DMS79 treated with DMSO at 0.1 percent for 48 hours (cell line): ENCODE results near the gene GALNT7.

Source experiments
- DNase-seq: peaks from one replicate; lab custom pipeline; 2025; lab: John Stamatoyannopoulos, UW

GALNT7 gene

DNA sequence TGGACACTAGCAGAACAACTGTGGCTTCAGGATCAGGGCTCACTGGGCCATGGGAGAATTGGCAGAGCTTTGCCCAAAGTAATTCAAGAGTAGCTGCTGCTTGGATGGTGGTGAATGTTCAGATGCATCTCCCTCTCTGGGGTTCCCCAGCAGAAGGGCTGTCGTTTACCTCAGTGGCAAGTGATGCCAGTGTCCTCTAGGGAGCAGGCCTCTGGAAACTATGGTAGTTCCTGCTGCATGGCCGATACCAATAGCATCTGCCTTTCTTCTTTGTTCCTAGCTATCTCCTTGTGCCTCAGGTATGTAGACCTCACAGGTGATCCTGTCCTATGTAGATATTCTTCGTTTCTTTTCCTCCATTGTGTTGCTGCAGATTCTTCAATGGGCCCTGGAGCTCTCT is 139.2 kb downstream of the GALNT7 start:
- no peak for DNase-seq

- no peak for DNase-seq
Observed at GRCh38 chr4:173311368-173311767, 142.8 kb downstream of the GALNT7 start.

DNA sequence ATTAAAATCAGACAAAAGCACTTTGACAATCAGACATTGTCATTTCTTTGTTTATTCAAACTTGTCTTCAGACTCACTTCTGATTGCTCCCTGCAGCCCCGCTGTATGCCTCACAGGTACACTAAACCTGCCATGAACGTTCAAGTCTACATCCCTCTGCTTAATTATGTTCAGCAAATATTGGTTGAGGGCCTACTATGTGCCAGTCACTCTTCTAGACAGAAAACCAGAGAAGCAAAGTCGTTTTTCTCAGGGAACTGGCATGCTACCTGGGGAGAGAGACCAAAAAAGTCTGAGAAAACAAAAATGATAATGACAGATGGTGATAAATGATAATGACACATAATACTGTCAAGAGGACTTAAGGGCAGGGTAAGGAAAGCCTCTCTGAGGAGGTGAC is 146.1 kb downstream of the GALNT7 start:
- DNase-seq: no peak

DNA sequence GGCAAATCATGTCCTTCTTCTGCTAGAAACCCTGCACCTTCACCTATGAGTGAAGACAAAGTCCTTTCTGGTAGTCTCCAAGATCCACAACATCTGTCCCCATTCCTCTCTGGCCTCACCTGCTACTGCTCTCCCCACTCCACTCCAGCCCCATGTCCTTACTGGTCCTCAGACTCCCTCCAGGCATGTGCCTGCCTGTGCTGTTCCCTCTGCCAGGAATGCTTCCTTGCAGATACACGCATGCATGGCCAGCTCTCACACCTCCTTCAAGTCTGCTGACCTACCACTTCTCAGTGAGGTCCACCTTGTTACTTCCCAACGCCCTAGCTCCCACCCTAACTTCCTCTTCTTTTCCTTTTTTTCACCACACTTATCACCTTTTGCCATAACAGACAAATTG is 147.4 kb downstream of the GALNT7 start:
- no peak for DNase-seq

GRCh38 chr4:173317004-173317403 is 148.4 kb downstream of the GALNT7 start:
- no peak for DNase-seq

DNA sequence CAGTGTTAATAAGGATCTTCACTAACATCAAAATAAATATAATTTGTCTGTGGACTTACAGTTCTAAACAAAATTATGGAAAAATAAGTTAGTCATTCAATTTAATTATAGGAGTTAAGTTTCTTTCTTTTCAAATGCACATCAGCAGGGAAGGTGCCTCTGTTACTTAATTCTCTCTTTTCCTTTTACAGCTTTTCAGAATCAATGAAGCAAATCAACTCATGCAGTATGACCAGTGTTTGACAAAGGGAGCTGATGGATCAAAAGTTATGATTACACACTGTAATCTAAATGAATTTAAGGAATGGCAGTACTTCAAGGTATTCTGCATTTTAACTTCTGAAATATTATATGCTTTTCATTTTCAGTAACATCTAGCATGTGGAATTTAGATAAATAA is 149.6 kb downstream of the GALNT7 start:
- DNase-seq: peak; percentile 5

GRCh38 chr4:173318648-173319211 is 150.1 kb downstream of the GALNT7 start:
- peak; percentile 15 for DNase-seq

- DNase-seq: no peak
Observed at GRCh38 chr4:173319696-173320095, 151.1 kb downstream of the GALNT7 start.

- no peak for DNase-seq
Observed at GRCh38 chr4:173325007-173325736, 156.6 kb downstream of the GALNT7 start.

GRCh38 chr4:173328236-173328901 is 159.8 kb downstream of the GALNT7 start:
- no peak for DNase-seq

GRCh38 chr4:173330590-173330989 is 162.0 kb downstream of the GALNT7 start:
- DNase-seq: no peak

DNA sequence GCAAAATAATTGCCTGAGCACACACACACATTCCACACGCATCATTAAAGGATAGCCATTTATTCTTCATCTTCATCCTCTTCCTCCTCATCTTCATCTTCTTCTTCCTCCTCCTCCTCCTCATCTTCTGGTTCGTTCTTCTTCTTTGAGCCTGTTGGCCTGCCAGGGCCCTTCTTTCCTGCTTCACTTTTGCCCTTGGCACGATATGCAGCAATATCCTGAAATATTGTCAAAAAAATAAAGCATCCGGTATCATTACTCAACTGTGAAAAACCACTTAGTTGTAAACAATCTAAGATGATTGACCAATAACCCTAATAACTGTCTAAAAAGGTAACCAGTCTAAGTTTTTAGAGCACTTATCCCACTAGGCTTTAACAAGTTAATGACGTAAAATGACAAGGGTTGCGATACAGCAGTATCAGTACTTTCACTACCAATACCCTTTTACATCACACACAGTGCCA is 163.4 kb downstream of the GALNT7 start:
- no peak for DNase-seq

GRCh38 chr4:173332963-173333657 is 164.5 kb downstream of the GALNT7 start:
- DNase-seq: no peak

GRCh38 chr4:173333658-173334084 is 165.1 kb downstream of the GALNT7 start:
- no peak for DNase-seq

- peak; percentile 96 for DNase-seq
Observed at GRCh38 chr4:173334085-173334890, 165.7 kb downstream of the GALNT7 start, which contains the start of gene HMGB2. TSS of gene HMGB2 (minus strand) at chr4:173334358. CDS start at chr4:173333649, 709 bp downstream.

GRCh38 chr4:173334891-173335752 is 166.5 kb downstream of the GALNT7 start:
- peak; percentile 82 for DNase-seq

DNA sequence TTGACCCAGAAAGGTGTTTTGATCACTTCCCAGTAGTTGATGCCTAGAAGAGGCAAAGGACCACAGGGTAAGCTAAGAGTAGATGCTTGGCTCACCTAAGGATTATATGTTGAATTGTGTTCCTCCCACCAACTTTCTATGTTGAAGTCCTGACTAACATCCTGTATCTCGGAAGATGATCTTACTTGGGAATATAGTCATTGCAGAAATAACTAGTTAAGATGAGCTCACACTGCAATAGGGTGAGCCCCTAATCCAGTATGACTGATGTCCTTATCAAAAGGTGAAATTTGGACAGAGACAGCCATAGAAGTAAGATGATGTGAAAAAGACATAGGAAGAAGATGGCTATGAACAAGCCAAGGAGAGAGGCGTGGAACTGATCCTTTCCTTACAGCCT is 168.9 kb downstream of the GALNT7 start:
- no peak for DNase-seq

DNA sequence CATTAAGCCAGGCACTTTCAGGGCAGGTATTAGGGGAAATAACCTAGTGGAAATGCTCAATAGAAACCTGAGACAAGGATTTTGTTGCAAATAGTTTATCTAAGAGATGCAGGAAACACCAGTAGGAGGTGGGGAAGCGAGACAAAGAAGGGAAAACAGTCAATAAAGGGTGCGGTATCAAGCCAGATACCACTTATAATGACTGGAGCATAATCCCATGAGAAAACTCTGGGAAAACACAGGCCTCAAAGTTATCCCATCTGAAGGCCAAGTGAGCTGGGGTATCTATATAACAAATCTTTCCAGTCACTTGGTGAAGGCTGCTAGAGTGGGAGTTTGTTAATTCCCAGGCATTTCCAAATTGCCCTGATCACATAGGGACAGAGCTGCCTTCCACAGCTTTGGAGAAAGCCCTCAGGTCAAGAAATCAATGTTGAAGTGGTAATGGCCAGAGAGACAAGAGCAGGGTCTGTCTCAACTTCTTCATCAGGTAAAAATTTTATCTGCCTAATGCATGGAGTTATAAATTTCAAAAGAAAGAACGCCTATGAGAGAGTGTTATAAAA is 175.3 kb downstream of the GALNT7 start:
- DNase-seq: no peak

DNA sequence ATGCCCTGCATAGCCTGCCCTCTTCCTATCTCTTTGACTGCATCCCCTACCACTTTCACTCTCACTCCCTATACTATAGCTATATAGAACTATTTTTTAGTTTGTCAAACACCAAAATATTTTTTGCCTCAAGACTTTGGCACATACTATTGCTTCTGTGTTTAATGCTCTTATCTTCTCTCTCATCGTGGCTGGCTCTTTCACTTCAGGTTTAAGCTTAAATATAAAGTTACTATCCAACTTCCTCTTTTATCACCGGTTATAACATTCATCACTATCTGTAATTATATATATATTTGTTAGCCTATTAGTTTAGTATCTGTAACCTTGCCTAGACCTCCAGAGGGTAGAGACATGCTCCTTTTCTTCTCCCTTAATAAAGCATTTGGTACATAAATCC is 177.0 kb downstream of the GALNT7 start:
- DNase-seq: no peak

GRCh38 chr4:173346074-173346473 is 177.5 kb downstream of the GALNT7 start:
- no peak for DNase-seq
